A549 (cell line): ENCODE results near the gene CD79B.
"Not testable (repeated sequence)": the region's sequence is repeated elsewhere in the genome, so short reads cannot be mapped to it uniquely, and the experiment has no call there.

ENCODE experiments used
- CTCF ChIP-seq: fragments of >200 bp; sonication (Bioruptor Twin); formaldehyde crosslinking; IDR thresholded peaks from 3 replicates; pipeline ENCODE4 v1.5.1; 2016
- ELK1 ChIP-seq: fragments of 150-350 bp; IDR thresholded peaks from 2 replicates; pipeline ENCODE4 v1.6.1; 2014; ENCODE audit warnings: low read depth, mild to moderate bottlenecking, low read length
- EP300 ChIP-seq, 2 experiments: fragments of >200 bp; sonication (Bioruptor Twin); formaldehyde crosslinking; IDR thresholded peaks; 2 replicates in 1 of 2; 3 replicates in 1 of 2; pipeline ENCODE4 v1.6.1; 2016 to 2017
- ESRRA ChIP-seq: fragments of 150-350 bp; IDR thresholded peaks from 2 replicates; pipeline ENCODE4 v1.6.1; 2014; ENCODE audit warnings: mild to moderate bottlenecking, low read length, borderline replicate concordance
- FOSB ChIP-seq: fragments of 250-450 bp; sonication (Bioruptor Pico); IDR thresholded peaks from 2 replicates; pipeline ENCODE4 v1.5.0; 2020; ENCODE audit warnings: mild to moderate bottlenecking, moderate library complexity
- HOXA7 ChIP-seq: fragments of 250-450 bp; sonication (Bioruptor Pico); IDR thresholded peaks from 2 replicates; pipeline ENCODE4 v1.5.0; 2020; ENCODE audit warnings: mild to moderate bottlenecking, moderate library complexity
- NR3C1 ChIP-seq: fragments of >200 bp; sonication (Bioruptor Twin); formaldehyde crosslinking; IDR thresholded peaks from 3 replicates; pipeline ENCODE4 v1.6.1; 2017
- POLR2A ChIP-seq: IDR thresholded peaks from 2 replicates; pipeline ENCODE4 v1.6.1; 2012; ENCODE audit warnings: mild to moderate bottlenecking, low read length
- RAD21 ChIP-seq, 2 experiments: fragments of >200 bp in 1 of 2; sonication (Bioruptor Twin) in 1 of 2; formaldehyde crosslinking in 1 of 2; IDR thresholded peaks in 1 of 2; conservative IDR thresholded peaks in 1 of 2; 2 replicates in 1 of 2; 3 replicates in 1 of 2; pipeline ENCODE4 v1.6.1; 2012 to 2018; ENCODE audit warnings: inconsistent platforms in 1 of 2
- RCOR1 ChIP-seq: fragments of 150-350 bp; IDR thresholded peaks from 2 replicates; pipeline ENCODE4 v1.6.1; 2014; ENCODE audit warnings: antibody characterized with exemption, low read length, low read depth
- REST ChIP-seq: fragments of 200-600 bp; sonication (generic); IDR thresholded peaks from 2 replicates; pipeline ENCODE4 v1.6.1; 2016; ENCODE audit warnings: antibody characterized with exemption, mild to moderate bottlenecking, moderate library complexity
- RFX5 ChIP-seq: fragments of 450-650 bp; IDR thresholded peaks from 2 replicates; pipeline ENCODE4 v1.7.1; 2014; ENCODE audit warnings: antibody characterized with exemption, mild to moderate bottlenecking, moderate library complexity
- USF2 ChIP-seq: fragments of 450-650 bp; IDR thresholded peaks from 2 replicates; pipeline ENCODE4 v1.6.1; 2014; ENCODE audit warnings: antibody characterized with exemption

GRCh38 chr17:63901971-63902370, 30.2 kb downstream of the CD79B start:
- not testable (repeated sequence) for TF ChIP-seq RAD21 (conservative IDR thresholded peaks at IDR 0.05 in 1 of 2, IDR thresholded peaks at IDR 0.05 in 1 of 2); NR3C1; CTCF; POLR2A; RFX5; USF2; HOXA7; ESRRA; RCOR1; EP300 (IDR thresholded peaks at IDR 0.05); REST; FOSB (CRISPR knock-in tag); ELK1
